ENCODE data around the gene VDR. TPM values are rescaled to one million over a fixed set of nuclear protein-coding genes. Genes with fewer than 3 reads are reported as not detected.

VDR gene
- total and polyA plus RNA-seq, 2 donors (not counting 1 experiment from before 2014, with no cell fraction given) = 16.2 to 24.4 TPM

- no peaks in the 10 kb centered on the region for H4K20me1 ChIP-seq (ENCODE audit: control insufficient read depth, extremely low read depth, insufficient read depth, low read length)
- DNase-seq (ENCODE audit: low read depth in 2 of 2) = no peak
- no peak overlapping the region for H2AFZ ChIP-seq (ENCODE audit: low read length)
- TF ChIP-seq EZH2 (IDR thresholded peaks at IDR 0.05; ENCODE audit: low read length, missing control alignments) (no peak), CTCF (conservative IDR thresholded peaks at IDR 0.05 in 1 of 2, IDR thresholded peaks at IDR 0.05 in 1 of 2; ENCODE audit: low read depth in 1 of 2, low read length in 2 of 2) (no peak)
- no peaks in the 10 kb centered on the region for H3K27me3 ChIP-seq (ENCODE audit: control insufficient read depth, insufficient read depth, low read length)
- no peak overlapping the region for H3K9ac ChIP-seq (ENCODE audit: insufficient read depth, low read length)
- no peak overlapping the region for H3K4me3 ChIP-seq (replicated peaks in 1 of 4; ENCODE audit: control extremely low read depth in 1 of 4, insufficient read depth in 1 of 4, low read depth in 3 of 4, low read length in 4 of 4)
- H3K9me3 ChIP-seq (ENCODE audit: control insufficient read depth, insufficient read depth, low read depth, low read length) = no peaks in the 10 kb centered on the region
- H3K79me2 ChIP-seq (ENCODE audit: control insufficient read depth, insufficient read depth, low read length) = no peaks in the 10 kb centered on the region
- H3K4me2 ChIP-seq (ENCODE audit: extremely low read depth, insufficient read depth, low read length) = no peak overlapping the region
- H3K36me3 ChIP-seq (ENCODE audit: control insufficient read depth, insufficient read depth, low read length) = no peaks in the 10 kb centered on the region
- H3K4me1 ChIP-seq (ENCODE audit: control insufficient read depth, extremely low read depth, insufficient read depth, low read length) = no peaks in the 10 kb centered on the region
- no peak overlapping the region for H3K27ac ChIP-seq (ENCODE audit: insufficient read depth, low read length)
Measured at GRCh38 chr12:47835006-47835830, 69.6 kb downstream of the VDR start.

GRCh38 chr12:47834199-47834903 is 70.4 kb downstream of the VDR start:
- H3K9ac ChIP-seq (ENCODE audit: insufficient read depth, low read length) = no peak overlapping the region
- H3K79me2 ChIP-seq (ENCODE audit: control insufficient read depth, insufficient read depth, low read length) = no peaks in the 10 kb centered on the region
- TF ChIP-seq EZH2 (IDR thresholded peaks at IDR 0.05; ENCODE audit: low read length, missing control alignments) (no peak), CTCF (conservative IDR thresholded peaks at IDR 0.05 in 1 of 2, IDR thresholded peaks at IDR 0.05 in 1 of 2; ENCODE audit: low read depth in 1 of 2, low read length in 2 of 2) (no peak)
- no peaks in the 10 kb centered on the region for H3K27me3 ChIP-seq (ENCODE audit: control insufficient read depth, insufficient read depth, low read length)
- no peak overlapping the region for H2AFZ ChIP-seq (ENCODE audit: low read length)
- H3K27ac ChIP-seq (ENCODE audit: insufficient read depth, low read length) = no peak overlapping the region
- DNase-seq (ENCODE audit: low read depth in 2 of 2) = no peak
- no peak overlapping the region for H3K4me3 ChIP-seq (replicated peaks in 1 of 4; ENCODE audit: control extremely low read depth in 1 of 4, insufficient read depth in 1 of 4, low read depth in 3 of 4, low read length in 4 of 4)
- no peaks in the 10 kb centered on the region for H3K36me3 ChIP-seq (ENCODE audit: control insufficient read depth, insufficient read depth, low read length)
- no peaks in the 10 kb centered on the region for H3K9me3 ChIP-seq (ENCODE audit: control insufficient read depth, insufficient read depth, low read depth, low read length)
- H3K4me2 ChIP-seq (ENCODE audit: extremely low read depth, insufficient read depth, low read length) = no peak overlapping the region
- H4K20me1 ChIP-seq (ENCODE audit: control insufficient read depth, extremely low read depth, insufficient read depth, low read length) = no peaks in the 10 kb centered on the region
- peaks cover 3% of the 10 kb centered on the region for H3K4me1 ChIP-seq (ENCODE audit: control insufficient read depth, extremely low read depth, insufficient read depth, low read length)

GRCh38 chr12:47833591-47834012 is 71.2 kb downstream of the VDR start:
- no peaks in the 10 kb centered on the region for H3K36me3 ChIP-seq (ENCODE audit: control insufficient read depth, insufficient read depth, low read length)
- no peaks in the 10 kb centered on the region for H3K27me3 ChIP-seq (ENCODE audit: control insufficient read depth, insufficient read depth, low read length)
- no peak overlapping the region for H3K27ac ChIP-seq (ENCODE audit: insufficient read depth, low read length)
- DNase-seq (ENCODE audit: low read depth in 2 of 2) = no peak
- no peak for TF ChIP-seq CTCF (conservative IDR thresholded peaks at IDR 0.05 in 1 of 2, IDR thresholded peaks at IDR 0.05 in 1 of 2; ENCODE audit: low read depth in 1 of 2, low read length in 2 of 2)
- no peak for TF ChIP-seq EZH2 (IDR thresholded peaks at IDR 0.05; ENCODE audit: low read length, missing control alignments)
- no peak overlapping the region for H3K4me2 ChIP-seq (ENCODE audit: extremely low read depth, insufficient read depth, low read length)
- H3K79me2 ChIP-seq (ENCODE audit: control insufficient read depth, insufficient read depth, low read length) = no peaks in the 10 kb centered on the region
- peaks cover 7% of the 10 kb centered on the region for H3K4me1 ChIP-seq (ENCODE audit: control insufficient read depth, extremely low read depth, insufficient read depth, low read length)
- H2AFZ ChIP-seq (ENCODE audit: low read length) = no peak overlapping the region
- H3K4me3 ChIP-seq (replicated peaks in 1 of 4; ENCODE audit: control extremely low read depth in 1 of 4, insufficient read depth in 1 of 4, low read depth in 3 of 4, low read length in 4 of 4) = no peak overlapping the region
- no peaks in the 10 kb centered on the region for H4K20me1 ChIP-seq (ENCODE audit: control insufficient read depth, extremely low read depth, insufficient read depth, low read length)
- no peak overlapping the region for H3K9ac ChIP-seq (ENCODE audit: insufficient read depth, low read length)
- H3K9me3 ChIP-seq (ENCODE audit: control insufficient read depth, insufficient read depth, low read depth, low read length) = no peaks in the 10 kb centered on the region
